GM12891 (cell line): Measurements from ENCODE around the gene FZD10.

Experiments used
- POLR2A ChIP-seq: IDR thresholded peaks from 2 replicates; pipeline ENCODE4 v1.6.1; 2011; ENCODE audit warnings: low read depth, low read length, control low read depth
- POLR2AphosphoS5 ChIP-seq: IDR thresholded peaks from 2 replicates; pipeline ENCODE4 v1.6.1; 2011; ENCODE audit warnings: low read depth, low read length, control low read depth

DNA sequence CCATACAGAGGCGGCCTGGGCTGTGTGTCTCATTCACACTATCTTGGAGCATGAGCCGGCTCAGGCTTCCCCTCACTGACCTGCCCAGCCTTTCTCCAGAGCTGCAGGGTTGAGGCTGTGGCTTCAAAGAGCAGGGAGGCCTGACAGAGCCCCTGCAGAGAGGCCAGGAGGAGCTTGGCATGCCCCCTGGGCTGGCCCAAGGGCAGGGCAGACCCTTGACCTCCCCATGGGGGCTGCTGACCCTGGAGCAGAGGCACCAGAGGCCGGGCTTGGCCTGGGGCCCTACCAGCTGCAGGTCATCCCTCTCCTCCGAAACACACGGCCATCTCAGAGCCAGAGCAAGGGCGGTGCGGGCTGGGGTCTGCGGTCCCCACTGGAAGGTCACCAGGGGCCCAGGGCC, 46.6 kb upstream of the FZD10 start:
- TF ChIP-seq POLR2A (no peak), POLR2AphosphoS5 (no peak)
